Cerebellar cortex (tissue), 1 donor: ENCODE results near the gene GABRB3.

Experiments used
- DNase-seq: peaks from one replicate; pipeline ENCODE4 v3.0.0-alpha.2; 2015; ENCODE audit warnings: low spot score

Gene GABRB3

DNA sequence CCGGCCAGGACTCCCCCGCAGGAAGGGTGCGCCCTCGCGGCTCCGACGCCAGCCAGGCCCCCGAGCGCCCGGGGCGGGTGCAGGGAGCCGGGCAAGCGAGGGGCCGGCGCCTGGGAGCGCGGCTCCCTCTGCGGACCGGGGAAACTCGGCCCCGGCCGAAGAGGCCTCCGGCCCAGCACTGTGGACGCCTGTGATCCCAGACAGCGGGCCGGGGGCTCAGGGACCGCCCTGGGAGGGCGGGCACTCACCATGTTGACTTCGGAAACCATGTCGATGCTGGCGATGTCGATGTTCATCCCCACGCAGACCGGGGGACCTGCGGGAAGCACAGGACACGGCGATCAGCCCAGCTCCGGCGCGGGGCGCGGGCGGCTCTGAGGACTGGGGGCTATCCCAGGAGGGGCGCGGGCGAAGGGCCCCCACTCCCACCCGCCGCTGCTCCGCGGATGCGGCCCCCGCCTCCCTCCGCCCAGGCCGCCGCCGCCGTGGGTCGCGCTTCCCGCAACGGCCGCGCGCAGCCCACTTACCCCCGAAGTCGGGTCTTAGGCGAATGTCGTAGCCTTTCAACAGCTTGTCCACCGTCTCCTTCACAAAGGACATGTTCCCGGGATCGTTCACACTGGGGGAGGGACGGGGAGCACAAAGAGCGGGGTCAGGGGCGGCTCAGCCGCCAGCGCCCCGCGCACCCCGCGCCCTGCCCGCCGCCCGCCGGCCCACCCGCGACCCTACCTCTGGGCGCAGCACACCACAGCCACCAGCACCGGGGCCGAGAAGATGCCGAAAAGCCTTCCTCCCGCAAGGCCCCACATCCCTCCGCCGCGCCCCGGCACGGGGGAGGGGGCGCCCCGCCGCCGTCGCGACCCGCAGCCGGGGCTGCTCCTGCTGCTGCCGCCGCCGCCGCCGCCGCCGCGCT lies at the start of gene GABRB3:
TSS of gene GABRB3 (minus strand) at position 913 of the 913 bp plus-strand sequence.
- DNase-seq = no peak

DNA sequence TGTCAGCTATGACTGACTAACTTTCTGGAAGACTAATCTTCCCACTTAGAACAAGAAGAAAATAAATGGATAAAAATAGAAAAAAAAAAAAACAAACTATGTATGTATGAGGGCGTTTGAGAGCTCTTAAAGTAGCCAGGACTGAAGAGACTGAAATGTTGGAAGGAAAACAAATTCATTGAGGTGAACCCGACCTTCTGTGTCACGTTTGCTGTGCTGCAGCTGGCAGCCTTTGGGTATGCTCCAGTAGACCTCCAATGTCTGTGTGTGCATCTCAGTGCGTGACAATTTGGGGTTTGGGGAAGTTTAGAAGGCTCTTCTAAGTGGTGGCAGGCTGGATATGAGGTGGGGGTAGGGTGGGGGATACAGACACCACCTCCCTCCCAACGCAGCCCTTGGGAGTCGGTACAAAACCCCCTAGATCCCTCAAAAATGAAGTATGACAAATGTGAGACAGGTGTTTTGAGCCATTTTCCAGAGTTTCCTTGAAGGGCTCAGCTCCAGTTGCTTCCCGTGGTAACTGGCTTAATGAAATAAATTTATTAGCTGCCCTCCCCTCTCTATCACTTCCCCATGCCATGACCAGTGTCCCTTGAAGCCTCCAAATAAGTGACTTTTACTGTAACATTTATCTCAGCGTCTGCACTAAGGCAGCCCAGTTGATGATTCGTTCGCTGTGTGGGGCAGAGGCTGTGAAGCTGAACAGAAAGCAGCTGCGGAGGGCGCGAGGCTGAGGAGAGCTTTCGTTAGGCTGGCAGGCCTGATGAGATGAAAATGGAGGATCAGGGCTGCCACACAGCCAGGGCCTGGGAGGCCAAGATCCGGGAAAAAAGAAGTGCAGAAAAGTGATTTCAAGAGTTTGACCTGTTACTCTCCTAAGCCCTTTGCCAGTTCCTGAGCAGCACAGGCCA lies 34.9 kb upstream of the GABRB3 start:
- DNase-seq = no peak

DNA sequence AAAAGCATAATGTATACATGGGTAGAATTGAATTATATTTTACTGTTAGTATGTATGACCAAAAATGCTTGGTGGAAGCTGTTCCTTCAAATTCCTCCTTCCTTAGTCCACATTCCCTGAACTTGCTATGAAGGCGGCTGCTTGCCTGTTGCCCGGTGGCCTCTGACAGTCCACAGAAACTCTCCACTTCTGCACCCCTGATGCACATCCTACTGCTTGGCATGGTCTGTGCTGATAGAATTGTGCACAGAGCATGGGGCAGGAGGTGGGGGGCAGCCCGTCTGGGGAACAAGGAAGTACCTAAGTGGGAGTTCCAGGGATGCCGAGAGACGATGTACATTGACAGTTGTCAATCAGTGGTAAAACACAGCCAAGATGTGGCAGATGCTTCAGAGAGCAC lies 33.7 kb upstream of the GABRB3 start:
- DNase-seq = no peak

DNA sequence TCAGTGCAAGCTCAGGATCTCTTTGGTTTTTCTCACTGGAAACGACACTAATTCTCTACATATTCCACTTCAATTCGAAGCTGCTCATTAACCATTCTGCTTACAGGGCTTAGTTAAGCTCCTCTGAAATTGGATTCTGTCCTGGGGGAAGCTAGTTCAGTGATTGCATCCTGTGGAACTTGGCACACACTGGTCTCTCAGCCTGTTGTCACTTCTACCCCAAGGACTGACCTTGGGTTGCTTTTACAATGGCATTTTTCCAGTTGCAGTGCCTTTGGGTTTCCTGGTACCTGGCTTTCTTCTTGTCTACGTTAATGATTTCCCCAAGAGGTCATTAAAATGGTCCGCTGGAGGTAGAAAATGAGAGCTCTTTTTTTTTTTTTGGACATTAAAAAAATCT lies 33.3 kb upstream of the GABRB3 start:
- no peak for DNase-seq

DNA sequence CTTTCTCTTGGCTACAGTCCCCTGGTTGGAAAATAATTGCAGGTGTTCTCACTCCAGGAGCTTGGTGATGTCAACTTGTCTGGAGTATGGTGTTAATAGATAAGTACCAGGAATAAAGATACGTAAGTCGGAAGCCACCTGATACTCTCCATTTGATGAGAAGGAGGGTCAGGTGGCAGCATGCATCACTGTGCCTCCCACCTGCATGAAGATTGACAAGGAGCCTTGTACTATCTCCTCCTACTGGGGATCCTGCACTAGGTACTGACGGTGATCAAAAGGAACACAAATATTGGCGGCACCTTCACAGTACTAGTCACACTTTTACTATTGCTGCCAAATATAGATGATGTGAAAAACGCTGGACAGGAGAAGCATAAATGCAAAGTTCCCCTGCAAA lies 32.6 kb upstream of the GABRB3 start:
- peak; percentile 3 for DNase-seq

DNA sequence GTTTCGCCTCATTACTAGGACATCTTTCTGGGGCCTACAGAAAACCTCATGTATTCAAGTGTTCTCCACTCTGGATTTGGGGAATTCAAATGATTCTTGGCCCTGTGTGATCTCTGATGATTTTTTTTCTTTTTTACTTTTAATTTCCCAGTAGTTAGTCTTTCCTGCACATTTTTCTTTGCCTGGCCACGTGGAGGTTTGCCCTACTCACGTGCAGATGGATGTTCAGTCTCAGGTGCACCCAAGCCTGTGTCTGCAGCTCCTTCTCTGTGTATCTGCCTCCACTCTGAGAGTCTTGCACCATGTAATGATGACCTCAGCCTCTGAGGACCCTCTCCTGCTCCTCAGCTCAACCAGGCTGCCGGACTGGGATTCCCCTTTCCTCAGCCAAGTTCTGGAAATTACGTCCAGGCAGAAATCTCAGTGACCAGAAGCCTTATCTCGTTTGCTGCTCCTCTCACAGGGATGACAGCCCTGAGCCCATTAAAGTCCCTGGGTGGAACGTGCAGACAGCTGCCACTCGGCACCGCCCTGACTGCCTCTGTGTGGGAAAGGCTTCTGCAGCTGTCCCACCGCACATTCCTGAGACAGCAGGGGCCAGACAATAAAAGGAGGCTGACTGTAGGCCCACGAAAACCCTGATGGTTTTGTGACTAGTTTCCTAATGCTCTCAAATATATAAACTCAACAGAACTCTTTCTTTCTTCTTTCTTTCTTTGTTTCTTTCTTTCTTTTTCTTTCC lies 31.4 kb upstream of the GABRB3 start:
- no peak for DNase-seq

DNA sequence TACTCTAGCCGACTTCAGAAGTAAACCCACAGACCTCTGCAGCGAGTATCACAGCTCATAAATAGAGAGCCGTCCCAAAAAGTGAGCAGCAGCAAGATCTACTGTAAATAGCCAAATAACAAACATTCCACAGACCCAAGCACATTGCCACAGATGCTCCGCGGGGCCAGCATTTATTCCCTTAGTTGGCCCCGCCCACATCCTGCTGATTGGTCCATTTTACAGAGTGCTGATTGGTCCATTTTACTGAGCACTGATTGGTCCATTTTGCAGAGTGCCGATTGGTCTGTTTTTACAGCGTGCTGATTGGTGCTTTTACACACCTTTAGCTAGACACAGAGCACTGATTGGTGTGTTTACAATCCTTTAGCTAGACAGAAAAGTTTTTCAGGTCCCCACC lies 17.3 kb upstream of the GABRB3 start:
- DNase-seq = no peak

DNA sequence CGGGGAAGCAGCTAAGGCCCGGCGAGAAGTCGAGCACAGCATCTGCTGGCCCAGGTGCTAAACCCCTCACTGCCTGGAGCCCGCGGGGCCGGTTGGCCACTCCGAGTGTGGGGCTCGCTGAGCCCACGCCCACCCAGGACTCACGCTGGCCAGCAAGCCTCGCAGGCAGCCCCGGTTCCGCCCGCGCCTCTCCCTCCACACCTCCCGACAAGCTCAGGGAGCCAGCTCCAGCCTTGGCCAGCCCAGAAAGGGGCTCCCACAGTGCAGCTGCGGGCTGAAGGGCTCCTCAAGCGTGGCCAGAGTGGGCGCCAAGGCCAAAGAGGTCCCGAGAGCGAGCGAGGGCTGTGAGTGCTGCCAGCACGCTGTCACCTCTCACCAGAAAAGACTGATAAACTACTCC lies 8.9 kb upstream of the GABRB3 start:
- no peak for DNase-seq

DNA sequence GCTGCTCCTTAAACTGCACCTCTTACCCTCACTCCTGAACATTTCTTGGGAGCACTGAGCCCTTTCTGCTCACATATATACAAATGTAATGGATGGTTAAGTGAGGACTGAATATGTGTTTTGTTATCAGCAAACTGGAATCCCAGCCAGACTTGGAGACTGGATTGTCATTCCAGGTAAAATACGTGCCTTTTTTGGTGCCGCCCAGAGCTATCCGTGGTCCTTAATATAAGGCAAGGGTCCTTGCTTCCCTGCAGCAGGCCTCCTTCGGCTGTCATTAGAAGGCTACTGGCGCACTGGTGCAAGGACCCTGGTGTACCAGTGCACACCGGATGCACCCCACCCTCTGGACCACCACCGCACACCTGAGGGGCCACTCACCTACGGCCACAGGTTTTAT lies 1.1 kb upstream of the GABRB3 start:
- peak; percentile 21 for DNase-seq

DNA sequence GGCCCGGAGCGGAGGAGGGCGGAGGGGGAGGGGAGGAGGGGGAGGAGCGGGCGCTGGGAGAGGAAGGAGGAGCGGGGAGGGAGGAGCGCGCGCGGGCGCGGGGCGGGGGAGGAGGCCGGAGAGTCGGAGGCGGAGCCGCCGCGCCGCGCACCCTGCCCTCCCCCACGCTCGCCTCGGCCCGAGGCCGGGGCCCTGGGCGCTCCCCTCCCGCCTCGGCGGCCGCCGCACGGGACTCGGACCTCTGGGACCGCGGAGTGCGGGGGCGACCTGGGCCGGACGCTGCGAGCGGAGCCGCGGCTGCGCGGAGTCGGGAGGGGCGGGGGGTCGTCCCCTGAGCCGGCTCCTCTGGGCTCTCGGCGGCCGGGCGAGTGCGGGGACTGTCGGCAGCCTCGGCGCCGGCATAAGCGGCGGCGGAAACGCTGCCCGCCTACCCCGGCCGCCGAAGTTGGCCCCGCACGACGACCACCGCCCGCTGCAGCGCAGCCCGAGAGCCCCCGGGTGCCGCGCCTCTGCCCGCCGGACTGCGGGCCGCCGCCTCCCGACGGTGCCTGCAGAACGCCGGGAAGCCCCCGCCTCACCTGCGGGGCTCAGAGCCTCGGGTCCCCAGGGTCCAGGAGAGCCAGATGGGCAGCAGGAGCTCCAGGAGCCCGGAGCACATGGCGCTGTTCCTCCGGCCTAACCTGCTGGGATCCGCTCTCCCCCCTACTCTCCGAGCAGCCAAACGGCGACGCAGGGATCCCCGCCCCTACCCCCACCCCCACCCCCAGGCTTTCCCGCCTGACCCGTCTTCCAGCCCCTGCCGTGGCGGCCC lies 406 bp upstream of the GABRB3 start:
- DNase-seq = peak; percentile 74

DNA sequence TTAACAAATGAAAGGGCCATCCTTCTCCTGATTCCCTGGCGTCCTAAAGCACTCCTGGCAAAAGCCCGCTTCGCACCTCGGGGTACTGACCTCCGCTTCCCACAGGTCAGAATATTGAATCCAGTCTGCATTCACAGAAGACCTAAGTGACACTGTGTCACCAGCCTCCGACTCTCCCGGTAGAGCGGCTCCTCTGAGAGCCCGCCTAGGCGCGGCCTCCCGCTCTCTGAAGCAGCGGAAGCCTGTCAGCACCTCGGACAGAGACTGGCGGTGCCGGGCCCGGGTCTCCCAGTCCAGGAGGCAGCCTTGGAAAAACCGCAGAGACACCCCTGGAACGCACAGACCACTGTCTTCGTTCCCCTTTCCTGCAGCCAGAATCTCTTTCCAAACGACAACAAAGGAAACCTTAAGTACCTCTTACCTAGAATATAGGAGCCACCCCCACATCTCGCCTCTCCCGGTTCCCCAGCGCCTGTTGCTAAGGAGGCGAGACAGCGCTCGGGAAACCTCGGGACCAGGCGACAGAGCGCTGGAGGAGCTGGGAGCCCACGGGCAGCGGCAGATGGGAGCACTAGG lies 1.2 kb downstream of the GABRB3 start:
- DNase-seq = peak; percentile 66

DNA sequence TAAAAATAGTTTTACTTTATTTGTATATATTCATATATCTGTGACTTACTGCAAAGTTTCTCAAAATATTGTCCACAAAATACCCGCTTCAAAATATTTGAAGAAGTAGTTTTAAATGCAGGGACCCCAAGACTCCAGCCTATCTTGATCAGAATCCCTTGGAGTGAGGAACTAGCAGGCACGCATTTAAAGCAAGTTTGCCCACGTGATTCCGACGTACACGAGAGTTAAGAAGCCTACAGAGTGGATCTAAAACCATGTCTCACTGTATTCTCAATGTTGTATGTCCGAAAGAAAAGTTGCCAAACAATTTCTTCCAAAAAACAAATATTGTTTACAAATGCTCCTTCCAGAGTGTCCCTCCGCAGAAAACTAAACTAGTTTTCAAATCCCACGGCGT lies 1.7 kb downstream of the GABRB3 start:
- peak; percentile 50 for DNase-seq

DNA sequence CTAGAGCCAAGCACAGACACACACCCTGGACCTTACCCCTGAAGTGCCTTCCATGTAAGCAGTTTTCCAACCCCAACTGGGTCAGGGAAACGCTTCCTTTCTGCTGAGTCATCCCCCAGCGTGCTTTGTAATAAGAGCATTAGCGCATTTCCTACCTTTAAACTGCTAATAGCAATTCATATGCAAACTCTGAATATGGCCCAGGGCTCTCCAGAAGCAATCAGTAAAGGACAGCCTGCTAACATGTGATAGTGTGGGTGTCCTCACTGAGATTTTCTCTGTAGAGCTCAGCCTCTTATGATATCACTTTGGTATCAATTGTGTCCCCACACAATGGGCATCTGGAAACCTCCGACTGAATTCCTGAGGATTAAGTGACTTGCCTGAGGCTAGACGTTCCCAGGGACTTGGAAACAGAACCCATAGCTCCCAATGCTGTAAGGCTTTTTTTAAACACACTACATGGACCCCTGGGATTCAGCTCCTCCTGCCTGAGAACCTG lies 5.6 kb downstream of the GABRB3 start:
- DNase-seq = no peak

DNA sequence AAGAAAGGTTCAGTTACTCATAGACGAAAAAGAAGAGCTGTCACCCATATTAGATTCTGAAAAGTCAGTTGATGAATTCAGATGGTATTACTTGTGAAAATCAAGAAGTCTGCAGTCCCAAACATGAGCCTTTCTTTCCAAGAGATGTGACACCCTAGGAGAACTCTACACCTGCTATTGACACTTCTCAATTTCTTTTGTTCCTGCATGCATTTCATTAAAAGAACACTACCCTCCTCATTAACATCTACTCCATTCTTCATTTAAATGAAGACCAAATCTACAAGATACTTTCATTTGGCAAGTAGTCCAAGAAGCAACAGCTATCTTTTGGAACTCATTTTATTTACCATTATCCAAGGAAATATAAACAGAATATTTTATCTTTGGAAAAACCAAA lies 6.6 kb downstream of the GABRB3 start:
- no peak for DNase-seq

DNA sequence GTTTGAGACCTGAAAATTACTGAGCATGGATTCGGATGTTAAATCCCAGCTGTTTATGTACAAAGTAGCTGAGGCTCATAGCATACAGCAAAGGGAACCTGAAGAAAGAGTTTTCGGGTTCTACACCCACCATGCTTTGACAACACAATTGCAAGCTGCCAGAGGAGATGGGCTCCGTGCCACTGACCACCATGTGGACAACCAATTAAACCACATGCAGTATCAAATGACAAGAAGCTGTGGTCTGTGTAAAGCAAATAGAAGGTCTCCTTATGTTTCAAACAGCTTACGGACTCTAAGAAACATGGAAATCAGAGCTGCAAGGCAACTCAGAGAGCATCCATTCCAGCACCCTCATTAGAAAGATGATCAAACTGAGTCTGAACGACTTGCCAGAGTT lies 12.9 kb downstream of the GABRB3 start:
- no peak for DNase-seq

DNA sequence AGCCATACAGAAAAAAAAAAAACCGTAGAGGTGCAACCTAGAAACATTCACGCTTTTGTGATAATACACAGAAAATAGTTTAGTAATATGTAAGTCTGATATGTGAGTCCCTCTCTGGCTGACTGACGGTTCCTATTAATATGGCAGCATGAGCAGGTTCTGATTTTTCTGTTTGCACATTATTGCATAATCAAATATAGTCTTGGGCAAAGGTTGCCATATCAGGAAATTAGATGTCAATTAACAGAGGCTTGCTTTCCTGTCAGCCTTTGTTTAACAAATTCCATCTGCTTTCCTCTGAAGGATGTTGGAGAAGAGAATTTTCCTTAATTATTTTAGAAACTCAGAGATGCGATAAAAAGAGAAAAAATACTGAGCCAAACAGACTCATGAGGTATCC lies 14.8 kb downstream of the GABRB3 start:
- DNase-seq = no peak

DNA sequence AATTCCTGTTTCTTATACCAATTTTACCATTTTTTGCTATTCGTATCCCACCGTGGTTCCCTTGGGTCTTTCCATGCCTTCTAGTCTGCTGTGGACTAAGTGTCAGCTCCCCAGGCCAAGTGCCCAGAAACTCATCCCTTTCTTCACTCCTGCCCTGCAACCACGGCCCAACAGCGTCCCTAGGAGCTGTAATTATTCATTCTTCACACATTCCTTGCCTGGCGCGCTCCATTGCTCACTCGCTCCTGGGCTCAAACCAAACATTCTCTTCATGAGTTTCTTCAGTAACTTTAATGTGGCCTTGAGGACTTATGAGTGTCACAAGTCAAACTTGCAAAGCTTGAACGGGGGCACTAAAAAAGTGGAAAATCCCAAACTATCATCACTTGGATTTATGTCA lies 15.7 kb downstream of the GABRB3 start:
- DNase-seq = no peak

DNA sequence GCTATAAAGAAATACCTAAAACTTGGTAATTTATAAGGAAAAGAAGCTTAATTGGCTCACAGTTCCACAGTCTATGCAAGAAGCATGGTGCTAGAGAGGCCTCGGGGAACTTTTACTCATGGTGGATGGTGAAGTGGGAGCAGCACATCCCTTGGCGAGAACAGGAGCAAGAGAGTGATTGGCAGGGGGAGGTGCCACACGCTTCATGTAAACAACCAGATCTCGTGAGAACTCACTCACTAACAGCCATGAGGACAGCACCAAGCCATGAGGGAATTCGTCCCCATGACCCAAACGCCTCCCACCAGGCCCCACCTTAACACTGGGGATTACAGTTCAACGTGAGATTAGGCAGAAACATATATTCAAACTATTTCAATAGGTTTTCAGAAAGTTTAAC lies 28.0 kb downstream of the GABRB3 start:
- DNase-seq = no peak

DNA sequence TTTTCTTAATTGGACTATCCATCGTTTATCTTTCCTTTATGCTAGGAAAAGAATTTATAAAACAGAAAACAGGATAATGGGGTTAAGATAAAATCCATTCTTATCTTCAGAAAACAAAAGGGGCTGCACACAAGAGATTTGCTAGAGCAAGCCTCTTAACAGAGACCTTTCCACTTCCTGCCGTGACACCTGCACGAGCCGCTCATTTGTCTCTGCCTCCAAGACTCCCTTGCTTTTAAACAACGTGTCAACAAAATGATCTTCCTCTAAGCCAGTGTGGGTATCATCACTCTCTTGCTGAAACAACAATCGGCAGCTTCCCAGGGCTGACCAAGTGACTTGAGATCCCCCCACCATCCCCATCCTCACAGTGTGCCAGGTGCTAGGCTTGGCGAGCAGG lies 33.1 kb downstream of the GABRB3 start:
- DNase-seq = no peak

DNA sequence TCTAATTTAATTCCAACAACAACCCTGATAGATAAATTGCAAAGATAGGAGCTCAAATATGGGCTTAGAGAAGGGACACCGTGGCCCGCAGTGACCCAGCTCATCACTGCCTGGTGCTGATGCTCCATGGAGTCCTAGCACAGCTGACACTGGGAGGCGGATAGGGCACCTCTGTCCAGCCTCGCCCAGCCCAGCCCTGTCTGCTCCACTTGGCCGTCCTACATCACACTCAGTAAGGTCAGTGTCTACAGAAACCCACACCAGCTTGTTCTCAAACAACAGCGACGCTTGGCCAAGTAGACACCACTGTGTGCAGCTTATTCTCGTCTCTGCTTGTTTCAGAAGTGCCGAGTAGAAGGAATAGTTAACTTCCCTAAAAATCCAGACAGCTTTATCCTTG lies 33.9 kb downstream of the GABRB3 start:
- DNase-seq = no peak
